HG02970 (cell line): Measurements from ENCODE around the gene MPZL1.

ENCODE experiments used
- ATAC-seq: cut with Tn5 transposase; IDR thresholded peaks from one replicate; pipeline ENCODE4 v1.9.1; 2021; ENCODE audit warnings: mild to moderate bottlenecking, moderate library complexity, moderate number of reproducible peaks; ENCODE audit not compliant: unreplicated experiment, low FRiP score

The MPZL1 gene

GRCh38 chr1:167694691-167695090, 27.1 kb upstream of the MPZL1 start:
- no peak for ATAC-seq

DNA sequence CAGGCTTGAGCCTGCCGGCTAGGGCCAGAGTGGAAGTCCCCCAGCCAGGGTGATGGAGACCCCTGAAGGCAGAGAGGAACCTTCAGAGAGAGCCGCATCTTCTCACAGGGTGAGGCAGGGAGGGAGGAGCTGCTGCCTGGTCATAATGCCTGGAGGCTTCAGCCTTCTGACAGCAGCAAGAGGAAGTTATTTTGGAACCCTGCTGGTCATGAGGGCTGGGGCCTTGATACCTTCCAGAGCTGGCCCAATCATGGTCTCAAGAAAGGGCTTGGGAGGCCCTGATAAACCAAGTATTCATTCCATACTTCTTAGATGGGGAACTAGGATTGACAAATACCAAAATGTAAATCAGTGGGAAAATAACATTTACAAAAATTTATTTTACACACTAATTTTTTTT, 26.6 kb upstream of the MPZL1 start:
- ATAC-seq = no peak

GRCh38 chr1:167695756-167696561, 25.8 kb upstream of the MPZL1 start:
- ATAC-seq = no peak

DNA sequence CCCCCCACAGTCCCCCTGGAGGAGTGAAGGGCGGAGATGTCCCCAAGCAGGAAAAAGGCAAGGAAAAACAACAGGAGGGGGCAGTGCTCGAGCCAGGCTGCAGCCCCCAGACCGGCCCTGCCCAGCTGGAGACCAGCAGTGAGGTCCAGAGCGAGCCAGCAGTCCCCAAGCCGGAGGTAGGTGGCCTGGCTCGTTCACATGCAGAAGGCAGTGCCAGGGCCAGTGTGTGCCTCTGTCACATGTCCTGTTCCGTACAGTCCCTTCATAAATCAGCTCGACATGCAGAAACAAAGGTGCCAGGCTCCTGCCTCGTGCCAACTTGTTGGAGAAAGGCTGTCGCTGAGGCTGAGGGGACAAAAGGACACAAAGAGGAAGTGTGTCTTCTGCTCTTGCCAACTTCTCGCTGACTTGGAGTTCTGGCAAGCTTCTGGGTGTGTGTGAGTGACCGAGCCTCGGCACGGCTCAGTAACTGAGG, 24.1 kb upstream of the MPZL1 start:
- no peak for ATAC-seq

DNA sequence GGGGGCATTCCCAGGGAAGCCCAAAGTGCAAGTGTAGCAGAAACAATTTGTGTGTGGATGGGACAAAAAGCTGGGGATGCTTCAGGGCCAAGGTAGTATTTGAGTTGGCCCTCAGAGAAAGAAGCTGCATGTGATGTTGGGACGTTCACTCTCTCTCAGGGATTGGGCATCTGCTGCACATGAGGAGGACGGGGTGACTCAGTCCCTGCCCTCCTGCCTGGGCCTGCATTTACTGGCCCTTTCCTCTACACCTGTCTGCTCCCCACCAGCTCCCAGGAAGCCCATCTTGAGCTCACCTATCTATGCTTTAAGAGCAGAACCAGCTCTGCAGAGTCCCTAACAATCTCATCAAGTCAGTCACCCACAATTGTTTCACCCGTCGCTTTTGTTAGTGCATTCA, 23.5 kb upstream of the MPZL1 start:
- no peak for ATAC-seq

DNA sequence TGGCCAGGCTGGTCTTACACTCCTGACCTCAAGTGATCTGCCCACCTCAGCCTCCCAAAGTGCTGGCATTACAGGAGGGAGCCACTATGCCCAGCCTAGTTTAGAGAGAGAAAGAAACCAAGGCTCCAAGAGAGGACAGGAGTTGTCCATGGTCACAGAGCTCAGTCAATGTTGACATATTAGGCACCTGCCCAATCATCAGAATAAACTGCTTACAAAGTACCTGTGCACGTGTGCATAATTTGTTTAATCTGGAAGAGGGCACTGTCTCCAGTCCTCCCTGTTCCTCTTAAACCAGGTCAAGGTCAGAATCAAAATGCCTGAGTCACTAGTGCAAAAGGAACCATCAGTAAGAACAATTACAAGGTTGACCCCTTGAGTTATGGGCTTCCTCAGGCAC, 20.3 kb upstream of the MPZL1 start:
- ATAC-seq = no peak

DNA sequence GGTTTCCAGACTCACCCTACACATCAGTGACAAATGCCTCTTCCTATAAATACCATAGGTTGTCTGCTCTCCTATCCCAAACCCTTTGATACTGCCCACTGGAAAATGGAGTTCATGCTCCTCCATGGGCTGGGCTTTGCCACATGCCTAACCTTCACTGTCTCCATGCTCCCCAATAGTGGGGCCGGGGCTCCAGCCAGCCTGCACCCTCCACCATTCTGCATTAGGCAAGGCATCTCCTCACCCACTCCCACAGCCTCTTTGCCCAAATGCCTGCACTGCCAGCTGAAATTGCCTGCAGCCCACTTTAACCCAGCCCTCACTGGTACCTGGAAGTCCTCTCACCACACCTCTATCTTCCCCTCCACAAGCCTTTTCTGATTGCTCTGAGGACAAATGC, 18.2 kb upstream of the MPZL1 start:
- no peak for ATAC-seq

GRCh38 chr1:167704715-167705114, 17.1 kb upstream of the MPZL1 start:
- no peak for ATAC-seq

DNA sequence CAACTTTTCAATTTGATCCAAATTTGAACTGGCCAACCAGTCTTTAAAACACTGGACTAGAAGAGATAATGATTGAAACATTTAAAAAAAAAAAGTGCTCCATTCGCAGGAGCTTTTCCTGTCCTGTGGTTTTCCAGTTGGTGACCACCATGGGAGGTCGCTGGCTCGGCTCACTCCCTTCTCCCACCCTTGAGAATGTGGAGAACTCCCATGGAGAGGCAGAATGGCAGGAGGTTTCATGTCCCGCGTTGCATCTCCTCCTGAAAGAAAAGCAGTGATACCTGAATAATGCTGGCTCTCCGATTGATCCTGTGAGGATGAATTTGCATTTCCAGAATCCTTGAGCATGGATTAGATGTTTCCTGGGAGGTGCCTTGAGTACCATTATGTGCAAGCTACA, 16.5 kb upstream of the MPZL1 start:
- ATAC-seq = no peak

DNA sequence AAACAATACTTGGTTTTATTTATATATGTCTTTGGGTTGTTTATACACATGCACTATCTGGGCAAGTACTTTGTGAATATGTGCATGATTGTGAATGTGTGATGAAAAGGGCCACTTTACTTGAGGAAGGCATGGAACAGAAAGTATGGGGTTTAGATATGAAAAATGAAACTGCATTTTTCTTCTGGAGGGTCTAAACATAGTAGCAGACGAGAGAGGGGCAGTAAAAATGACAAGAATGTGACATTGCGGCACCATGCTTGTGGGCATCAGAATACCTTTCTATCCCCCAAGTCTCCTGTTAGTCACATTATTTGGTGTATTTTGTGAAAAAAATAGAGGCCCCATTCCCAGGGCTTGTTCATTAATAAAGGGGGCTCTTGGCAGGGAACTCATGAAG, 15.4 kb upstream of the MPZL1 start:
- no peak for ATAC-seq

GRCh38 chr1:167706931-167707877, 14.6 kb upstream of the MPZL1 start:
- ATAC-seq = no peak

DNA sequence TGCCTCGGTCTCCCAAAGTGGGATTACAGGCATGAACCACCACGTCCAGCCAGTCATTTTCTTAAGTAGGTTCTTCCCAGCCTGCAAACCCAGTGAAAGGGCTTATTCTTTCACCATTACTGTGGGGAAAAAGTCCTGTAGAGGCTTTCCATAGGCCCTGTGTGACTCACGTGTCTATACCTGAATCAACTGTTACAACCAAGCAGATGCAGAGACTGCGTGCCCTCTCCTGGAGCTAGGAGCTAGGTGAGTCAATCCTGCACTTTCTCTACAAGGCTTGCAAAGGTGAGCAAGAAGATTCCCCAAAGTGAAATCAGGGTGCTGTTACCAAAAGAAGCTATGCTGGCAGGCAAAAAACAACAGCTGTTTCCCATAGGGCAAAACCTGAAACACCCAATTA, 13.8 kb upstream of the MPZL1 start:
- ATAC-seq = no peak

- ATAC-seq = no peak
Observed at GRCh38 chr1:167708940-167709389, 12.8 kb upstream of the MPZL1 start.

DNA sequence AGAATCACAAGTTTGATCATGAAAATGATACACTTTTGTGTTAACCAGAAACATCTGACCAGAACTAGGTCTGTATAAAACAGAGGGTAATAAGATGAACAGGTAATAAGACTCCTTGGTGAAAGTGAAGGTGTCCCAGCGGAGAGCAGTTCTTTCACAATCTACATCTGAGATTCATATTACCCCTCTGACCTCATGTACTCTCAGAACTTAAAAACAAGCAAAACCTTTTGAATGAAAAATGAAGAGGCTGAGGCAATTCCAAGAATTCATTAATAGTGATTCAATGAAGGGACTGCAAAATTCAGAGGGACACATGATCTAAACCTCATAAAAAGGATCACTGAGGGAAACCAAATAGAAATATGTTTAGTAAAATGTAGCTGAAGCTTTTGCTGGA, 10.9 kb upstream of the MPZL1 start:
- ATAC-seq = no peak

GRCh38 chr1:167711797-167712196, 10.0 kb upstream of the MPZL1 start:
- ATAC-seq = no peak

- ATAC-seq = no peak
Observed at GRCh38 chr1:167713330-167714081, 8.3 kb upstream of the MPZL1 start.

- no peak for ATAC-seq
Observed at GRCh38 chr1:167714098-167714438, 7.7 kb upstream of the MPZL1 start.

GRCh38 chr1:167714439-167715156, 7.2 kb upstream of the MPZL1 start:
- peak; percentile 53 for ATAC-seq

GRCh38 chr1:167715157-167715999, 6.4 kb upstream of the MPZL1 start:
- ATAC-seq = peak; percentile 43
